Measurements from ENCODE around the gene JARID2. TPM values are rescaled to one million over a fixed set of nuclear protein-coding genes. Genes with fewer than 3 reads are reported as not detected.
"Not testable (repeated sequence)": the region's sequence is repeated elsewhere in the genome, so short reads cannot be mapped to it uniquely, and the experiment has no call there.

Gene JARID2
- total RNA-seq, 8 experiments from 2014 or later = 11.8 to 39.9 (median 30.7) TPM

GRCh38 chr6:15290067-15290680 lies 44.3 kb downstream of the JARID2 start:
- WGBS, 10 experiments = 90 to 100% (median 100%) methylated on average over 1 to 2 of the region's 2 CpGs; no CpG with 5 or more reads in 3 of the 10 experiments
- in situ Hi-C loops (cut with MboI; ENCODE audit: low pct_unique_long_range_greater_than_20kb in 2 of 9, low sequenced_read_pairs in 9 of 9, unreplicated experiment in 9 of 9) = no loop called here
- Histone ChIP-seq H3K4me1 (replicated peaks in 1 of 2) (no peaks in the 10 kb centered on the region), H3K4me3 (no peak overlapping the region), H3K27ac (no peak overlapping the region)
- ATAC-seq (replicated peaks in 6 of 8) = no peak

- WGBS, 10 experiments = 27 to 100% (median 89%) methylated on average over 2 to 11 of the region's 13 CpGs
- in situ Hi-C loops (cut with MboI; ENCODE audit: low pct_unique_long_range_greater_than_20kb in 2 of 9, low sequenced_read_pairs in 9 of 9, unreplicated experiment in 9 of 9) = no loop called here
- no peak overlapping the region for H3K27ac ChIP-seq
- no peak for ATAC-seq (replicated peaks in 6 of 8)
- no peak overlapping the region for H3K4me3 ChIP-seq
- H3K4me1 ChIP-seq (replicated peaks in 1 of 2) = no peaks in the 10 kb centered on the region
These were observed 45.3 kb downstream of the JARID2 start for GRCh38 chr6:15290962-15291704.

- Histone ChIP-seq H3K4me3 (no peak overlapping the region), H3K27ac (no peak overlapping the region), H3K4me1 (replicated peaks in 1 of 2) (no peaks in the 10 kb centered on the region)
- no peak for ATAC-seq (replicated peaks in 6 of 8)
- 90 to 100% (median 93%) methylated on average over 1 to 7 of the region's 7 CpGs; no CpG with 5 or more reads in 1 of the 10 experiments for WGBS, 10 experiments
- in situ Hi-C loops (cut with MboI; ENCODE audit: low pct_unique_long_range_greater_than_20kb in 2 of 9, low sequenced_read_pairs in 9 of 9, unreplicated experiment in 9 of 9) = no loop called here
These were observed 46.9 kb downstream of the JARID2 start for GRCh38 chr6:15292721-15293302.

GRCh38 chr6:15293674-15294073 lies 47.8 kb downstream of the JARID2 start:
- WGBS, 10 experiments = 74 to 100% (median 100%) methylated on average over 1 to 2 of the region's 2 CpGs; no CpG with 5 or more reads in 5 of the 10 experiments
- in situ Hi-C loops (cut with MboI; ENCODE audit: low pct_unique_long_range_greater_than_20kb in 2 of 9, low sequenced_read_pairs in 9 of 9, unreplicated experiment in 9 of 9) = no loop called here
- H3K27ac ChIP-seq = no peak overlapping the region

GRCh38 chr6:15294504-15294903 lies 48.6 kb downstream of the JARID2 start:
- in situ Hi-C loops (cut with MboI; ENCODE audit: low pct_unique_long_range_greater_than_20kb in 2 of 9, low sequenced_read_pairs in 9 of 9, unreplicated experiment in 9 of 9) = no loop called here
- WGBS, 10 experiments = 79 to 100% (median 93%) methylated on average over 1 to 4 of the region's 5 CpGs; no CpG with 5 or more reads in 3 of the 10 experiments
- ATAC-seq (replicated peaks in 6 of 8) = no peak
- no peaks in the 10 kb centered on the region for H3K4me1 ChIP-seq (replicated peaks in 1 of 2)
- no peak overlapping the region for H3K27ac ChIP-seq
- H3K4me3 ChIP-seq = no peak overlapping the region

More at GRCh38 chr6:15293674-15294073, 47.8 kb downstream of the JARID2 start:
- Histone ChIP-seq H3K4me3 (no peak overlapping the region), H3K4me1 (replicated peaks in 1 of 2) (no peaks in the 10 kb centered on the region)
- ATAC-seq (replicated peaks in 6 of 8) = peak in 2 of 8 experiments; percentile 22 to 54

GRCh38 chr6:15296249-15296648 lies 50.4 kb downstream of the JARID2 start:
- H3K4me1 ChIP-seq (replicated peaks in 1 of 2) = peaks cover 5 to 8% of the 10 kb centered on the region in 2 donors
- in situ Hi-C loops (cut with MboI; ENCODE audit: low pct_unique_long_range_greater_than_20kb in 2 of 9, low sequenced_read_pairs in 9 of 9, unreplicated experiment in 9 of 9) = no loop called here
- no peak overlapping the region for H3K4me3 ChIP-seq
- no peak overlapping the region for H3K27ac ChIP-seq
- no peak for ATAC-seq (replicated peaks in 6 of 8)
- WGBS, 10 experiments = 42 to 98% (median 84%) methylated on average over 2 to 5 of the region's 5 CpGs

- no peak for ATAC-seq (replicated peaks in 6 of 8)
- in situ Hi-C loops (cut with MboI; ENCODE audit: low pct_unique_long_range_greater_than_20kb in 2 of 9, low sequenced_read_pairs in 9 of 9, unreplicated experiment in 9 of 9) = no loop called here
- peaks cover 5 to 8% of the 10 kb centered on the region in 2 donors for H3K4me1 ChIP-seq (replicated peaks in 1 of 2)
- no peak overlapping the region for H3K27ac ChIP-seq
- no peak overlapping the region for H3K4me3 ChIP-seq
- WGBS, 10 experiments = 69 to 100% (median 100%) methylated on average over 1 to 2 of the region's 2 CpGs; no CpG with 5 or more reads in 1 of the 10 experiments
These were observed 50.9 kb downstream of the JARID2 start for GRCh38 chr6:15296735-15297134.

- ATAC-seq (replicated peaks in 6 of 8); H3K4me1 ChIP-seq (replicated peaks in 1 of 2); in situ Hi-C loops (cut with MboI; ENCODE audit: low pct_unique_long_range_greater_than_20kb in 2 of 9, low sequenced_read_pairs in 9 of 9, unreplicated experiment in 9 of 9); H3K4me3 ChIP-seq; H3K27ac ChIP-seq: not testable (repeated sequence)
- WGBS, 10 experiments = 92 to 100% (median 97%) methylated on average over 1 to 10 of the region's 12 CpGs; no CpG with 5 or more reads in 1 of the 10 experiments
These were observed 51.3 kb downstream of the JARID2 start for GRCh38 chr6:15297167-15297566.

- in situ Hi-C loops (cut with MboI; ENCODE audit: low pct_unique_long_range_greater_than_20kb in 2 of 9, low sequenced_read_pairs in 9 of 9, unreplicated experiment in 9 of 9) = no loop called here
- ATAC-seq (replicated peaks in 6 of 8) = no peak
- Histone ChIP-seq H3K4me1 (replicated peaks in 1 of 2) (peaks cover 6 to 8% of the 10 kb centered on the region in 2 donors), H3K27ac (no peak overlapping the region), H3K4me3 (no peak overlapping the region)
- 80 to 100% (median 97%) methylated on average over 1 to 9 of the region's 9 CpGs; no CpG with 5 or more reads in 1 of the 10 experiments for WGBS, 10 experiments
These were observed 52.2 kb downstream of the JARID2 start for GRCh38 chr6:15297895-15298590.

GRCh38 chr6:15299430-15300131 lies 53.7 kb downstream of the JARID2 start:
- in situ Hi-C loops (cut with MboI; ENCODE audit: low pct_unique_long_range_greater_than_20kb in 2 of 9, low sequenced_read_pairs in 9 of 9, unreplicated experiment in 9 of 9) = no loop called here
- WGBS, 10 experiments = 40 to 100% (median 100%) methylated on average over 1 to 8 of the region's 8 CpGs; no CpG with 5 or more reads in 2 of the 10 experiments
- H3K4me3 ChIP-seq = no peak overlapping the region
- no peak overlapping the region for H3K27ac ChIP-seq
- H3K4me1 ChIP-seq (replicated peaks in 1 of 2) = peaks cover 18 to 21% of the 10 kb centered on the region in 2 donors
- no peak for ATAC-seq (replicated peaks in 6 of 8)

- no peak for ATAC-seq (replicated peaks in 6 of 8)
- Histone ChIP-seq H3K27ac (no peak overlapping the region), H3K4me3 (no peak overlapping the region), H3K4me1 (replicated peaks in 1 of 2) (peaks cover 26 to 34% of the 10 kb centered on the region in 2 donors)
- in situ Hi-C loops (cut with MboI; ENCODE audit: low pct_unique_long_range_greater_than_20kb in 2 of 9, low sequenced_read_pairs in 9 of 9, unreplicated experiment in 9 of 9) = no loop called here
- WGBS, 10 experiments = 60 to 100% (median 90%) methylated on average over 1 to 6 of the region's 6 CpGs
These were observed 55.5 kb downstream of the JARID2 start for GRCh38 chr6:15301179-15302006.
